A673 (cell line): ENCODE results near the gene ZNF154. TPM values are rescaled to one million over a fixed set of nuclear protein-coding genes. Genes with fewer than 3 reads are reported as not detected.

ENCODE experiments used
- BruUV-seq: library from RNA; stranded (reverse); fragments of 400-500 nt; replicated peaks from 2 replicates; lab custom pipeline; 2021; lab: Mats Ljungman, UMichigan
- CTCF ChIA-PET: fragments of 300-600 bp; sonication (Branson Sonifier 250); formaldehyde crosslinking; loops from one replicate; lab custom pipeline; 2022; ENCODE audit warnings: antibody characterized with exemption; lab: Charles Lee
- POLR2A ChIA-PET: fragments of 300-600 bp; sonication (Branson Sonifier 250); formaldehyde crosslinking; loops from one replicate; lab custom pipeline; 2022; ENCODE audit warnings: antibody characterized with exemption; ENCODE audit not compliant: low non-redundant PET; lab: Charles Lee
- DNase-seq: peaks from one replicate; pipeline ENCODE4 v3.0.0-alpha.2; 2015; ENCODE audit warnings: low spot score
- H3K27ac ChIP-seq: fragments of 200-600 bp; sonication (generic); 2 replicates; pipeline ENCODE4 v1.5.1; 2016; ENCODE audit warnings: mixed run types, low read depth, mild to moderate bottlenecking, mixed read lengths, antibody characterized with exemption, low read length; ENCODE audit not compliant: poor library complexity, severe bottlenecking
- H3K27me3 ChIP-seq: fragments of 200-600 bp; sonication (generic); replicated peaks from 2 replicates; pipeline ENCODE4 v1.6.1; 2017; ENCODE audit warnings: mixed run types, low read depth, mild to moderate bottlenecking, mixed read lengths, antibody characterized with exemption, low read length; ENCODE audit not compliant: insufficient read depth, poor library complexity
- H3K36me3 ChIP-seq: fragments of 200-600 bp; sonication (generic); 2 replicates; pipeline ENCODE4 v1.6.1; 2016; ENCODE audit warnings: mixed run types, mild to moderate bottlenecking, mixed read lengths, antibody characterized with exemption, low read length; ENCODE audit not compliant: insufficient read depth, poor library complexity, severe bottlenecking
- H3K4me1 ChIP-seq: fragments of 200-600 bp; sonication (generic); 2 replicates; pipeline ENCODE4 v1.6.1; 2017; ENCODE audit warnings: mixed run types, mild to moderate bottlenecking, mixed read lengths, antibody characterized with exemption, low read length; ENCODE audit not compliant: insufficient read depth, poor library complexity, severe bottlenecking
- H3K4me3 ChIP-seq: fragments of 200-600 bp; sonication (generic); 2 replicates; pipeline ENCODE4 v1.5.1; 2016; ENCODE audit warnings: low read depth, mixed run types, mild to moderate bottlenecking, mixed read lengths, low read length; ENCODE audit not compliant: poor library complexity, severe bottlenecking
- H3K9me3 ChIP-seq: fragments of 200-600 bp; sonication (generic); 2 replicates; pipeline ENCODE4 v1.6.1; 2016; ENCODE audit warnings: mixed run types, low read depth, mild to moderate bottlenecking, mixed read lengths, antibody characterized with exemption, low read length; ENCODE audit not compliant: poor library complexity, severe bottlenecking
- EZH2 ChIP-seq: fragments of 200-600 bp; sonication (generic); IDR thresholded peaks from 2 replicates; pipeline ENCODE4 v1.6.1; 2017; ENCODE audit warnings: borderline replicate concordance, low read depth, mild to moderate bottlenecking, mixed read lengths, antibody characterized with exemption, low read length; ENCODE audit not compliant: poor library complexity, severe bottlenecking
- intact Hi-C: fragments of 100-400 bp; cut with micrococcal nuclease; formaldehyde crosslinking; loops from one replicate; pipeline ENCODE4 v1.10.0; 2022; ENCODE audit not compliant: unreplicated experiment
- total RNA-seq: library from RNA; stranded (reverse); gene quantifications from 2 replicates; pipeline ENCODE4 v1.2.3, GENCODE V29; 2021
- TF ChIP-seq, protein P1 (sequence below): fragments of 300-800, 200-600 bp; sonication (generic); conservative IDR thresholded peaks from 2 replicates; pipeline ENCODE4 v1.5.1; 2017; ENCODE audit warnings: low read depth, mild to moderate bottlenecking, antibody characterized with exemption, low read length, moderate library complexity, mixed read lengths

The ZNF154 gene
- total RNA-seq, 1 experiment from 2014 or later: 4.4 TPM

DNA sequence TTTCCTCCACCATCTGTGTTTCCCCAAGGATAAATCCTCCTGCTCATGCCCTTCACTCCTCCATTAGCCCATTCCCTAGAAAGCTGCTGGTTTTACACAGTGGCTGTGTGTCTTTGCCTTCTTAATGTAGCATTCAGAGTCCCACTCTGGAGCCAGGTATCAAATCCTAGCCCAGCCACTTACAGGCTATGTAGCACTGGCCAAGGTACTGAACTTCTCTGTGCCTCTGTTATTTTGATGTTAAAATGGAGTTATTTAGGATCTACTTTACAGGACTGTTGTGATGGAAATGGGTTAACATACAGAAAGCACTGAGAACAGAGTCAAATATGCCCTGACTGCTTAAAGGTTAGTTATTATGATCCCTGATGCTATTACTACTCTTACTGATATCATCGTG, 41.8 kb downstream of the ZNF154 start:
- Histone ChIP-seq H3K27me3 (peaks cover 24% of the 10 kb centered on the region), H3K4me1 (no peaks in the 10 kb centered on the region), H3K27ac (no peak overlapping the region), H3K9me3 (no peaks in the 10 kb centered on the region), H3K4me3 (no peak overlapping the region), H3K36me3 (no peaks in the 10 kb centered on the region)
- ChIA-PET CTCF (no interaction called here), POLR2A (no interaction called here)
- DNase-seq: no peak
- no TSS peak for BruUV-seq
- no peak for TF ChIP-seq EZH2
- TF ChIP-seq, protein P1, sequence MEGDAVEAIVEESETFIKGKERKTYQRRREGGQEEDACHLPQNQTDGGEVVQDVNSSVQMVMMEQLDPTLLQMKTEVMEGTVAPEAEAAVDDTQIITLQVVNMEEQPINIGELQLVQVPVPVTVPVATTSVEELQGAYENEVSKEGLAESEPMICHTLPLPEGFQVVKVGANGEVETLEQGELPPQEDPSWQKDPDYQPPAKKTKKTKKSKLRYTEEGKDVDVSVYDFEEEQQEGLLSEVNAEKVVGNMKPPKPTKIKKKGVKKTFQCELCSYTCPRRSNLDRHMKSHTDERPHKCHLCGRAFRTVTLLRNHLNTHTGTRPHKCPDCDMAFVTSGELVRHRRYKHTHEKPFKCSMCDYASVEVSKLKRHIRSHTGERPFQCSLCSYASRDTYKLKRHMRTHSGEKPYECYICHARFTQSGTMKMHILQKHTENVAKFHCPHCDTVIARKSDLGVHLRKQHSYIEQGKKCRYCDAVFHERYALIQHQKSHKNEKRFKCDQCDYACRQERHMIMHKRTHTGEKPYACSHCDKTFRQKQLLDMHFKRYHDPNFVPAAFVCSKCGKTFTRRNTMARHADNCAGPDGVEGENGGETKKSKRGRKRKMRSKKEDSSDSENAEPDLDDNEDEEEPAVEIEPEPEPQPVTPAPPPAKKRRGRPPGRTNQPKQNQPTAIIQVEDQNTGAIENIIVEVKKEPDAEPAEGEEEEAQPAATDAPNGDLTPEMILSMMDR: no peak
- intact Hi-C loops: no loop called here

DNA sequence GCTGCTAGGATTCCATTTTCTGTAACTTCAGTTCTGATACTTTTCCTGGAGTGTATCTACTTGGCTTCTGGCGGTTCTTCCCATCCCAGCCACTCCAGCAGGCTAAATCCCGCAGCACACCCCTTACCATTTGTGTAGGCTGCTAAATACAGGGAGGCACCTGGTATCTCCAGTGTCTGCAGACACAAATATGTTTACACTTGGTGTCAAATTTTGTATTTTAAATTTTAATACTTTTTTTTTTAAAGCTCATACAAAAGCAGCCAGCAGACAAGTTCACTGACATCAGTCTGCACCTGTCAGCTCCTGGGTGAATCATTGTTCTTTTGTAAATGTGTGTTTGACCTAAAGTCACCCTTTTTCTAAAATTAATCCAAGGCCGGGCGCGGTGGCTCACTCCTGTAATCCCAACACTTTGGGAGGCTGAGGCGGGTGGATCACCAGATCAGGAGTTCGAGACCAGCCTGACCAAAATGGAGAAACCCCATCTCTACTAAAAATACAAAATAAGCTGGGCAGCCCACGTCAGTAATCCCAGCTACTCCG, 43.7 kb downstream of the ZNF154 start:
- intact Hi-C loops: no loop called here
- BruUV-seq: no TSS peak
- POLR2A ChIA-PET: no interaction called here
- Histone ChIP-seq H3K27me3 (peaks cover 29% of the 10 kb centered on the region), H3K36me3 (no peaks in the 10 kb centered on the region), H3K4me1 (no peaks in the 10 kb centered on the region), H3K27ac (no peak overlapping the region), H3K9me3 (no peaks in the 10 kb centered on the region), H3K4me3 (no peak overlapping the region)
- TF ChIP-seq, protein P1: no peak
- no peak for TF ChIP-seq EZH2
- DNase-seq: no peak
- CTCF ChIA-PET: no interaction called here

GRCh38 chr19:57664269-57665127, 44.5 kb downstream of the ZNF154 start:
- no TSS peak for BruUV-seq
- Histone ChIP-seq H3K27me3 (peaks cover 37% of the 10 kb centered on the region), H3K27ac (no peak overlapping the region), H3K4me1 (no peaks in the 10 kb centered on the region), H3K36me3 (no peaks in the 10 kb centered on the region), H3K9me3 (no peaks in the 10 kb centered on the region), H3K4me3 (peak overlapping the region; percentile 51)
- intact Hi-C loops: no loop called here
- peak; percentile 39 for DNase-seq
- CTCF ChIA-PET: no interaction called here
- POLR2A ChIA-PET: no interaction called here
- TF ChIP-seq, protein P1: no peak
- TF ChIP-seq EZH2: no peak
